ENCODE results near the gene LRRC4C. TPM values are rescaled to one million over a fixed set of nuclear protein-coding genes. Genes with fewer than 3 reads are reported as not detected.
A peak's percentile ranks its signal among the peaks of the same experiment; 100 is the strongest.

The LRRC4C gene
- total RNA-seq, 1 experiment from 2014 or later, result 0.13 TPM

DNA sequence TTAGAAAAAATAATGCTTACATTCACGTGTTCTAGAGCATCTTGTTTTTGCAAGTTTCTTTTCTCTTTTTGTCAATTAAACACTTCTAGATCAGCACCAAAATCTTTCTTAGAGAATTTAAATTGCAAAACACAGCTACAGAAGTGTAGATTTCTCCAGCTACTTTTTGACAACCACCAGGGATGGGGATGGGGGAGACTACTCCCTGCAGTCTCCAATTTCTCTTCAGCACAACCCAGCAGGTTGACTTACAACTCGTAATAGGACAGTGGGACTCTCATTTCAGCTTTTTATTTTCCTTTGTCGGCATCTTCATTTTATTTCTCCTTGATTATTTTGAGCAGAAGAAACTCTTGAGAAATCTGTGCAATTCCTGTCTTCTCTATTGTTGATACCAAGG, 441.2 kb downstream of the LRRC4C start:
- H3K27ac ChIP-seq (ENCODE audit: insufficient read length, low read depth, low read length), result no peak overlapping the region
- H4K5ac ChIP-seq (ENCODE audit: insufficient read length, low read depth, low read length), result no peak overlapping the region
- H4K91ac ChIP-seq (ENCODE audit: insufficient read length, low read depth, low read length), result no peak overlapping the region
- H3K9me3 ChIP-seq (ENCODE audit: control insufficient read depth, low read depth, low read length), result no peaks in the 10 kb centered on the region
- H3K56ac ChIP-seq (ENCODE audit: insufficient read length, low read depth, low read length), result no peak overlapping the region
- no peak overlapping the region for H2BK12ac ChIP-seq (ENCODE audit: insufficient read length, low read depth, low read length)
- no peaks in the 10 kb centered on the region for H4K20me1 ChIP-seq (ENCODE audit: control insufficient read depth, insufficient read depth, insufficient read length)
- Mint-ChIP-seq H3K4me3 (peak overlapping the region in 1 of 2 experiments; percentile 21; a peak in 1 of 5 replicates), H3K27ac (peak overlapping the region in 1 of 3 experiments; percentile 90; a peak in 3 of 7 replicates), H3K36me3 (ENCODE audit: insufficient read depth in 1 of 3, low read depth in 3 of 3) (no peaks in the 10 kb centered on the region), H3K27me3 (ENCODE audit: low read depth) (no peaks in the 10 kb centered on the region), H3K4me1 (peaks cover 17 to 26% of the 10 kb centered on the region in 2 experiments), H3K9me3 (peaks cover 2% of the 10 kb centered on the region in 2 experiments; a peak in 1 of 5 replicates)
- no peak overlapping the region for H3K9ac ChIP-seq (ENCODE audit: extremely low read depth, insufficient read length, low read length)
- H3K18ac ChIP-seq (ENCODE audit: insufficient read length, low read depth, low read length), result no peak overlapping the region
- H3K14ac ChIP-seq (ENCODE audit: insufficient read depth, low read length), result no peak overlapping the region
- no peaks in the 10 kb centered on the region for H3K27me3 ChIP-seq (ENCODE audit: insufficient read depth, low read length)
- no CpG with 5 or more reads among the region's 3 CpGs for WGBS (ENCODE audit: extremely low coverage, insufficient read length, low lambda C conversion rate)
- H3K4me2 ChIP-seq (ENCODE audit: insufficient read depth, insufficient read length, low read length), result peak overlapping the region; percentile 25
- no peak overlapping the region for H4K8ac ChIP-seq (replicated peaks; ENCODE audit: insufficient read length, low read depth, low read length)
- no peaks in the 10 kb centered on the region for H3K4me1 ChIP-seq (ENCODE audit: insufficient read depth, low read length)
- H3K79me2 ChIP-seq (ENCODE audit: insufficient read depth, low read length), result no peaks in the 10 kb centered on the region
- H2AK5ac ChIP-seq (ENCODE audit: insufficient read length, low read length), result no peak overlapping the region
- no peak overlapping the region for H2AFZ ChIP-seq (ENCODE audit: low read length)
- H3T11ph ChIP-seq (ENCODE audit: low read length), result no peak overlapping the region
- H3K23me2 ChIP-seq (ENCODE audit: insufficient read length, low read depth, low read length, poor library complexity, severe bottlenecking), result no peaks in the 10 kb centered on the region
- no peak overlapping the region for H3K23ac ChIP-seq (ENCODE audit: insufficient read length, low read depth, low read length)
- no peaks in the 10 kb centered on the region for H3K79me1 ChIP-seq (ENCODE audit: insufficient read depth, low read depth, low read length, poor library complexity, severe bottlenecking)
- TF ChIP-seq, protein P1, sequence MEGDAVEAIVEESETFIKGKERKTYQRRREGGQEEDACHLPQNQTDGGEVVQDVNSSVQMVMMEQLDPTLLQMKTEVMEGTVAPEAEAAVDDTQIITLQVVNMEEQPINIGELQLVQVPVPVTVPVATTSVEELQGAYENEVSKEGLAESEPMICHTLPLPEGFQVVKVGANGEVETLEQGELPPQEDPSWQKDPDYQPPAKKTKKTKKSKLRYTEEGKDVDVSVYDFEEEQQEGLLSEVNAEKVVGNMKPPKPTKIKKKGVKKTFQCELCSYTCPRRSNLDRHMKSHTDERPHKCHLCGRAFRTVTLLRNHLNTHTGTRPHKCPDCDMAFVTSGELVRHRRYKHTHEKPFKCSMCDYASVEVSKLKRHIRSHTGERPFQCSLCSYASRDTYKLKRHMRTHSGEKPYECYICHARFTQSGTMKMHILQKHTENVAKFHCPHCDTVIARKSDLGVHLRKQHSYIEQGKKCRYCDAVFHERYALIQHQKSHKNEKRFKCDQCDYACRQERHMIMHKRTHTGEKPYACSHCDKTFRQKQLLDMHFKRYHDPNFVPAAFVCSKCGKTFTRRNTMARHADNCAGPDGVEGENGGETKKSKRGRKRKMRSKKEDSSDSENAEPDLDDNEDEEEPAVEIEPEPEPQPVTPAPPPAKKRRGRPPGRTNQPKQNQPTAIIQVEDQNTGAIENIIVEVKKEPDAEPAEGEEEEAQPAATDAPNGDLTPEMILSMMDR (conservative IDR thresholded peaks at IDR 0.05), result no peak
- no peak for DNase-seq
- no peak overlapping the region for H2BK5ac ChIP-seq (ENCODE audit: insufficient read length, low read length)
- no peak overlapping the region for H2BK15ac ChIP-seq (ENCODE audit: low read depth, low read length)
- H2BK120ac ChIP-seq (ENCODE audit: low read depth, low read length, poor library complexity, severe bottlenecking), result no peak overlapping the region
- H2BK20ac ChIP-seq (ENCODE audit: low read depth, low read length, poor library complexity, severe bottlenecking), result no peak overlapping the region
- H3K4ac ChIP-seq (ENCODE audit: low read depth, low read length), result no peak overlapping the region

Data from H9 (cell line).